HUES64 (cell line): ENCODE measurements around the gene MINDY1.

Experiments used
- H3K27ac ChIP-seq: 2 replicates; pipeline ENCODE4 v1.7.0; 2013; ENCODE audit warnings: low read depth, low read length, inconsistent platforms
- H3K27me3 ChIP-seq: 2 replicates; pipeline ENCODE4 v1.6.1; 2013; ENCODE audit warnings: mild to moderate bottlenecking, low read length; ENCODE audit not compliant: insufficient read depth
- H3K36me3 ChIP-seq: 2 replicates; pipeline ENCODE4 v1.6.1; 2013; ENCODE audit warnings: mild to moderate bottlenecking, low read length; ENCODE audit not compliant: insufficient read depth
- H3K4me1 ChIP-seq: 2 replicates; pipeline ENCODE4 v1.6.1; 2013; ENCODE audit warnings: mild to moderate bottlenecking, low read length, moderate library complexity; ENCODE audit not compliant: insufficient read depth
- H3K4me3 ChIP-seq: 2 replicates; pipeline ENCODE4 v1.5.1; 2013; ENCODE audit warnings: mild to moderate bottlenecking, low read length, moderate library complexity
- H3K9ac ChIP-seq: 2 replicates; pipeline ENCODE4 v1.6.1; 2013; ENCODE audit warnings: mild to moderate bottlenecking, low read depth, low read length
- H3K9me3 ChIP-seq: 2 replicates; pipeline ENCODE4 v1.6.1; 2013; ENCODE audit warnings: low read depth, low read length; ENCODE audit not compliant: insufficient read depth
- WGBS: fragments of 150-250, 120-280 bp; methylation state at CpG from one replicate; pipeline ENCODE4 v1.1.7; 2013; ENCODE audit warnings: missing lambda C conversion rate; 5-methylcytosine and 5-hydroxymethylcytosine counted together

The MINDY1 gene

GRCh38 chr1:150999926-151000325, 6.8 kb downstream of the MINDY1 start:
- 95% methylated on average over 2 of the region's 2 CpGs for whole genome bisulfite sequencing
- no peaks in the 10 kb centered on the region for H3K27me3 ChIP-seq
- H3K36me3 ChIP-seq: peaks cover 10% of the 10 kb centered on the region; the same call in 1 of the 2 replicates
- H3K27ac ChIP-seq: no peak overlapping the region
- H3K4me3 ChIP-seq: no peak overlapping the region
- H3K9me3 ChIP-seq: no peaks in the 10 kb centered on the region
- H3K4me1 ChIP-seq: 0 out of 2 replicates have a peak, but pooled peaks cover 3% of the 10 kb centered on the region
- H3K9ac ChIP-seq: no peak overlapping the region

- Histone ChIP-seq H3K9me3 (no peaks in the 10 kb centered on the region), H3K4me3 (no peak overlapping the region), H3K4me1 (0 out of 2 replicates have a peak, but pooled peaks cover 3% of the 10 kb centered on the region), H3K9ac (no peak overlapping the region), H3K36me3 (peaks cover 10% of the 10 kb centered on the region; the same call in 1 of the 2 replicates), H3K27me3 (no peaks in the 10 kb centered on the region), H3K27ac (no peak overlapping the region)
- 90% methylated on average over 17 of the region's 17 CpGs for WGBS
Measured at GRCh38 chr1:150999051-150999674, 7.5 kb downstream of the MINDY1 start.

- WGBS: 91% methylated on average over 4 of the region's 5 CpGs
- H3K4me3 ChIP-seq: no peak overlapping the region
- H3K36me3 ChIP-seq: peaks cover 10% of the 10 kb centered on the region; the same call in 1 of the 2 replicates
- H3K27me3 ChIP-seq: no peaks in the 10 kb centered on the region
- H3K9me3 ChIP-seq: no peaks in the 10 kb centered on the region
- H3K9ac ChIP-seq: no peak overlapping the region
- 0 out of 2 replicates have a peak, but pooled peaks cover 3% of the 10 kb centered on the region for H3K4me1 ChIP-seq
- no peak overlapping the region for H3K27ac ChIP-seq
Measured at GRCh38 chr1:150997949-150998348, 8.8 kb downstream of the MINDY1 start.

DNA sequence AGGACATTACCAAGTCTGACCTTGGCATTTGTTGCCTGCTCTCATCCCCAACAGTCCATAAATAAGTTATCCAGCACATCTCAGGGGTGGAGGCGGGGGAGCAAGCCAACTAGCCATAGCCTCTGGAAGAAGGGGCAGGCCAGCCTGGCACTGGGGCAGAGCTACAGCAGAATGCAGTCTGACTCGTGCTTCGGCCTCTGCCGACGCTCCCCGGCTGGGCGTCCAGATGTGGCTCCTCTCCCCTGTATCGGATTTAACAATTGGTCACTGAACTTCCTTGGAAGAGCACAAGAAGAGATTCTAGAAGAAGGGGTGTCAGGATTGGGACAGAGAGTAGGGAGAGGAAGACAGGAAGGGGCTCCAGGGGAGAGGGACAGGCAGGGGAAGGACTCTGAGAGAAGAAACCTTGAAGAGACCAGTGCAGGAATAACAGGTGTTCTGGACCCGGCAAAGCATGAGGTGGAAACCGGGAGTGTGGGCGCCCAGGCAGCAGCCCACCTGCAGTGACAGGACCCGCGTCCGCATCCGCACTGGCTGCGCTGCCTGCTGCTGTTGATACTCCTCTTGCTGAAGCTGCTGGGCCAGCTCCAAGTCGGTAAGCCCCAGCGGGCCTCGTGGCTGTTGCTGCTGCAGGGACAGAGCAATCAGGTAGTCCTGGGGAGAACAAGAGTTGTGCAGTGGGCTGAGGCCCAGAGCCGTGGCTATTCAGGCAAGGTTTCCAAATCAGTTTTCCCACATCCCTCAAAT, 9.4 kb downstream of the MINDY1 start:
- Histone ChIP-seq H3K36me3 (peaks cover 10% of the 10 kb centered on the region; the same call in 1 of the 2 replicates), H3K4me1 (0 out of 2 replicates have a peak, but pooled peaks cover 3% of the 10 kb centered on the region), H3K27ac (no peak overlapping the region), H3K27me3 (no peaks in the 10 kb centered on the region), H3K9ac (no peak overlapping the region), H3K9me3 (no peaks in the 10 kb centered on the region), H3K4me3 (no peak overlapping the region)
- 94% methylated on average over 20 of the region's 20 CpGs for WGBS

DNA sequence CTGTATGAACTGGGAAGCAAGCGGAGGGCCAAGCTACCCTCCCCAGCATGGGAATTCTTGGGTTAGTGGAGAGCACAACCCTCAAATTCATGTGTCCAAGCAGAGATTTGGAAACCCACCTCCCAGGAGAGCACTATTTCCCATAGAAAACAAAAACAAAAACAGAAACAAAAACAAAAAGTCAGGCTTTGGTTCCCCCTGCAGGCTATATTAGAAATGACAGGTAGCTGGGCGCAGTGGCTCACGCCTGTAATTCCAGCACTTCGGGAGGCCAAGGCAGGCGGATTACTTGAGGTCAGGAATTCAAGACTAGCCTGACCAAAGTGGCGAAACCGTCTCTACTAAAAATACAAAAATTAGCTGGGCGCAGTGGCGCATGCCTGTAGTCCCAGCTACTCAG, 10.8 kb downstream of the MINDY1 start:
- Histone ChIP-seq H3K27ac (no peak overlapping the region), H3K36me3 (peaks cover 7% of the 10 kb centered on the region; the same call in 1 of the 2 replicates)

GRCh38 chr1:150995460-150995859, 11.2 kb downstream of the MINDY1 start:
- Histone ChIP-seq H3K4me1 (0 out of 2 replicates have a peak, but pooled peaks cover 3% of the 10 kb centered on the region), H3K27ac (no peak overlapping the region), H3K4me3 (no peak overlapping the region), H3K27me3 (no peaks in the 10 kb centered on the region), H3K9ac (no peak overlapping the region), H3K36me3 (0 out of 2 replicates have a peak, but pooled peaks cover 7% of the 10 kb centered on the region), H3K9me3 (no peaks in the 10 kb centered on the region)
- WGBS: 82% methylated on average over 4 of the region's 4 CpGs

More for the DNA sequence above, 10.8 kb downstream of the MINDY1 start:
- no peaks in the 10 kb centered on the region for H3K27me3 ChIP-seq
- H3K9ac ChIP-seq: no peak overlapping the region
- 41% methylated on average over 9 of the region's 9 CpGs for WGBS
- H3K9me3 ChIP-seq: no peaks in the 10 kb centered on the region
- H3K4me3 ChIP-seq: no peak overlapping the region
- 0 out of 2 replicates have a peak, but pooled peaks cover 3% of the 10 kb centered on the region for H3K4me1 ChIP-seq

- 0 out of 2 replicates have a peak, but pooled peaks cover 3% of the 10 kb centered on the region for H3K4me1 ChIP-seq
- H3K36me3 ChIP-seq: 0 out of 2 replicates have a peak, but pooled peaks cover 7% of the 10 kb centered on the region
- H3K27me3 ChIP-seq: no peaks in the 10 kb centered on the region
- H3K4me3 ChIP-seq: no peak overlapping the region
- H3K27ac ChIP-seq: no peak overlapping the region
- no peak overlapping the region for H3K9ac ChIP-seq
- 96% methylated on average over 3 of the region's 3 CpGs for WGBS
- no peaks in the 10 kb centered on the region for H3K9me3 ChIP-seq
Measured at GRCh38 chr1:150994248-150994647, 12.5 kb downstream of the MINDY1 start.

DNA sequence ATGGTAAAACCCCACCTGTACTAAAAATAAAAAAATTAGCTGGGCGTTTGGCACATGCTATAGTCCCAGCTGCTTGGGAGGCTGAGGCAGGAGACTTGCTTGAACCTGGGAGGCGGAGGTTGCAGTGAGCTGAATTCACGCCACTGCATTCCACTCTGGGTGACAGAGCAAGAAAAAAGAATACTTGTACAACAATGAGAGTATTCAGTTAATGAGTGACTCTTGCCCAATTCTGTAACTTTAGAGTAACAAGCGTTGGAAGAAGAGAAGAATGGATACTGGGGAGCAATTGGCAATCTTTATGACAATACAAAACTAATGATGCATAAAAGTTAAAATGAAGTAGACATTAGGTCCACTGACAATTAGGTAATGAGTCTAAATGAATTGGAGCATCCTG, 14.1 kb downstream of the MINDY1 start:
- H3K36me3 ChIP-seq: no peaks in the 10 kb centered on the region
- H3K27ac ChIP-seq: no peak overlapping the region
- no peaks in the 10 kb centered on the region for H3K27me3 ChIP-seq
- H3K9ac ChIP-seq: no peak overlapping the region
- H3K4me1 ChIP-seq: 0 out of 2 replicates have a peak, but pooled peaks cover 3% of the 10 kb centered on the region
- H3K9me3 ChIP-seq: no peaks in the 10 kb centered on the region
- WGBS: 95% methylated on average over 4 of the region's 4 CpGs
- H3K4me3 ChIP-seq: no peak overlapping the region

DNA sequence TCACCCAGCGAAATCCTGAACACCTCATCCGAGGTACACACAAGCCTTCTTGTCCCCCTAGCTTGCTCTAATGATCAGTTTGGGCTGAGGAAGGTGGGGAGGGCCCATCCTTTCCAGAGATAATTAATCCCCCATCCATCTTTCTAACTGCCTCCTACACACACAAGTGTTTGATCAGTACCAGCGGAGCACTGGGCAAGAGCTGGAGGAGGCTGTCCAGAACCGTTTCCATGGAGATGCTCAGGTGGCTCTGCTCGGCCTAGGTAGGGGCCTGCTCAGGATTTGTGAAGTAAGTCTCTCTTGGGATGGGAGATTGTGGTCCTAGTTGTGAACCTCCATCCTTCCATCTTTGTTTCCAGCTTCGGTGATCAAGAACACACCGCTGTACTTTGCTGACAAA, 18.8 kb downstream of the MINDY1 start:
- H3K27me3 ChIP-seq: no peaks in the 10 kb centered on the region
- no peaks in the 10 kb centered on the region for H3K4me1 ChIP-seq
- no peak overlapping the region for H3K27ac ChIP-seq
- H3K4me3 ChIP-seq: no peak overlapping the region
- H3K36me3 ChIP-seq: no peaks in the 10 kb centered on the region
- WGBS: 94% methylated on average over 5 of the region's 7 CpGs
- H3K9ac ChIP-seq: no peak overlapping the region
- H3K9me3 ChIP-seq: no peaks in the 10 kb centered on the region

GRCh38 chr1:150985179-150985825, 21.4 kb downstream of the MINDY1 start:
- Histone ChIP-seq H3K4me1 (peaks cover 19% of the 10 kb centered on the region), H3K4me3 (no peak overlapping the region), H3K9me3 (no peaks in the 10 kb centered on the region), H3K27ac (no peak overlapping the region), H3K36me3 (no peaks in the 10 kb centered on the region), H3K27me3 (no peaks in the 10 kb centered on the region), H3K9ac (no peak overlapping the region)
- WGBS: 97% methylated on average over 2 of the region's 2 CpGs
